Fibroblast of peridontal ligament (primary cell): Measurements from ENCODE around the gene PLEKHA4.
A peak's percentile ranks its signal among the peaks of the same experiment; 100 is the strongest.
"Not testable (repeated sequence)": the region's sequence is repeated elsewhere in the genome, so short reads cannot be mapped to it uniquely, and the experiment has no call there.

ENCODE experiments used
- DNase-seq: peaks from one replicate; pipeline ENCODE4 v3.0.0-alpha.2; 2010; ENCODE audit errors: extremely low read depth

Gene PLEKHA4

DNA sequence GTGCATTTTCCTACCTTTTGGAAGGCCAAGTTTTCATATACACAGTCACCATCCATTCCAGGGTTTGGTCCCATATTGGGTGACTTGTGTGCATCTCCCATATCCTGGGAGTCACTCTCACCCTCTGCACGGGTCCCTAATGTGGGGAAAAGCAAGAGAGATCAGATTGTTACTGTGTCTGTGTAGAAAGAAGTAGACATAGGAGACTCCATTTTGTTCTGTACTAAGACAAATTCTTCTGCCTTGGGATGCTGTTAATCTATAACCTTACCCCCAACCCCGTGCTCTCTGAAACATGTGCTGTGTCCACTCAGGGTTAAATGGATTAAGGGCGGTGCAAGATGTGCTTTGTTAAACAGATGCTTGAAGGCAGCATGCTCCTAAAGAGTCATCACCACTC is 21.1 kb upstream of the PLEKHA4 start:
- not testable (repeated sequence) for DNase-seq

DNA sequence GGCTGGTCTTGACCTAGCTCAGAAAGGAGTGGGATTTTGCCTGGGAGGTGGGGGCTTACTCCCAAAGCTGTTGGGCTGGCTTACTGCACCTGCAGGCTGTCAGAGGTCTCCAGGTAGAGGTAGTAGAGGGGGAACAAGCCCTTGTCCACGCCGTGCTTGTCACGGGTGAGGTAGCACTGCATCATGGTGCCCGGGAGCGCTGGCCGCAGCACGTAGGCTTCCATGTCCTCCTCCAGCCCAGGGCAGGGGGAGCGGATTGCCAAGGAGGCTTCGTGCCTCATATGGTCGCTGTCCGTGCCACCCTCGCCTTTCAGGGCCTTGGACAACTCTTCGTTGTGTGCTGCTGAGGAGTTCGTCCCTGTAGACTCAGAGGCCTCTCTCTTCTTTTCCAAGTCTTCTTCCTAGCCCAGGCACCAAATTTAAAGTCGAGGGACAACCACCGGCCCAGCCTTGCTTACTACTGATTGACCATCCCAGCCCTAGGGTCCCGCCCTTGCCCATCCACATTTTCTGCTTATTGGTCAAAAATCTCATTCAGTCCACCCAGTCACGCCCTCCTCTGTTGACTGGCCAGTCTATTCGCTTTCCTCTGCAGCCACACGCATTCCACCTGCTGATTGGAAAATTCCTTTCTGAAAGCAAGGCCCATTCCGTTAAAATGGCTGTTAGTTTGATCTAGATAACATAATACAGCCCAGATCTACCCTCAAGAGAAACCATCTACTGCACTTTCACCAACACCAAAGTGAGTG is 19.6 kb upstream of the PLEKHA4 start:
- DNase-seq = no peak

GRCh38 chr19:48883726-48884125 is 15.3 kb upstream of the PLEKHA4 start:
- no peak for DNase-seq

GRCh38 chr19:48881741-48882657 is 13.6 kb upstream of the PLEKHA4 start:
- no peak for DNase-seq

DNA sequence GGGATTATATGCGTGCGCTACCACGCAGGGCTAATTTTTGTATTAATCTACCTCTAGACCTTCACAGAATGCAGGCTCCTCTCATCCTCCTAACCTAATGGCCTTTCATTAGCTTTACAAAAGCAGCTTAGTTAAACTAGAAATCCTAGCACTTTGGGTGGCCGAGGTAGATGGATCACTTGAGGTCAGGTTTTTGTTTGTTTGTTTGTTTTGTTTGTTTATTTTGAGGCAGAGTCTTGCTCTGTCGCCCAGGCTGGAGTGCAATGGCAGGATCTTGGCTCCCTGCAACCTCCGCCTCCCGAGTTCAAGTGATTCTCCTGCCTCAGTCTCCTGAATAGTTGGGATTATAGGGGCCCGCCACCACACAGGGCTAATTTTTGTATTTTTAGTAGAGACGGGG is 11.3 kb upstream of the PLEKHA4 start:
- not testable (repeated sequence) for DNase-seq

GRCh38 chr19:48879025-48879637 is 10.7 kb upstream of the PLEKHA4 start:
- DNase-seq = no peak

DNA sequence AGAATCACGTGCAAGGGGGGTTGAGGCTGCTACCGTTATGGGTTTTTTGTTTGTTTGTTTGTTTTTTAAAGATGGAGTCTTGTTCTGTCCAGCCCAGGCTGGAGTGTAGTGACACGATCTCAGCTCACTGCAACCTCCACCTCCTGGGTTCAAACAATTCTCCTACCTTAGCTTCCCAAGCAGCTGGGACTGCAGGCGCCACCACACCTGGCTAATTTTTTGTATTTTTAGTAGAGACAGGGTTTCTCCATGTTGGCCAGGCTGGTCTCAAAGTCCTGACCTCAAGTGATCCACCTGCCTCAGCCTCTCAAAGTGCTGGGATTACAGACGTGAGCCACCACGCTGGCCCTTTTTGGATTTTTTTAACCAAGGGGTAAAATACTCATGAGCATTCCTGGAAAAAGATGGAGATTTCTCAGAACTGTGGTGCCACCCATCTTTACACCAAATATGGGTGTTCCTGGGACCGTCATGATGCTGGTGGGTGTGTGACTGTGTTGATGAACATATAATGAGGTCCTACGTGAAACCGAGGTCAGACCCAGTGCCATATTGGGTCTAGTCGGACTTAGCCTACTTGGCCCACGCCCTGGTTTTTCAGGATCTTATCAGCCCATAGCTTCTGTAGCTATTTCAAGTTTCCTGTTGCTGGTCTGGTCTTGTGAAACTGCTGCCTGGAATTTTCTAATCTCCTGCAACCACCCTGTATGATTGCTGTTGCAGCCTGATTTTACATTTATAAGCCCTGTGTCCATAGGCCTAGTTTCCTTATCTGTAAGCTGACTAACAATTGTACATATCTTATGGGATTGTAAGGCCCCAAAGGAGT is 10.0 kb upstream of the PLEKHA4 start:
- DNase-seq = no peak

- no peak for DNase-seq
Observed at GRCh38 chr19:48877855-48878195, 9.4 kb upstream of the PLEKHA4 start.

- peak; percentile 22 for DNase-seq
Observed at GRCh38 chr19:48876043-48876981, 7.9 kb upstream of the PLEKHA4 start.

DNA sequence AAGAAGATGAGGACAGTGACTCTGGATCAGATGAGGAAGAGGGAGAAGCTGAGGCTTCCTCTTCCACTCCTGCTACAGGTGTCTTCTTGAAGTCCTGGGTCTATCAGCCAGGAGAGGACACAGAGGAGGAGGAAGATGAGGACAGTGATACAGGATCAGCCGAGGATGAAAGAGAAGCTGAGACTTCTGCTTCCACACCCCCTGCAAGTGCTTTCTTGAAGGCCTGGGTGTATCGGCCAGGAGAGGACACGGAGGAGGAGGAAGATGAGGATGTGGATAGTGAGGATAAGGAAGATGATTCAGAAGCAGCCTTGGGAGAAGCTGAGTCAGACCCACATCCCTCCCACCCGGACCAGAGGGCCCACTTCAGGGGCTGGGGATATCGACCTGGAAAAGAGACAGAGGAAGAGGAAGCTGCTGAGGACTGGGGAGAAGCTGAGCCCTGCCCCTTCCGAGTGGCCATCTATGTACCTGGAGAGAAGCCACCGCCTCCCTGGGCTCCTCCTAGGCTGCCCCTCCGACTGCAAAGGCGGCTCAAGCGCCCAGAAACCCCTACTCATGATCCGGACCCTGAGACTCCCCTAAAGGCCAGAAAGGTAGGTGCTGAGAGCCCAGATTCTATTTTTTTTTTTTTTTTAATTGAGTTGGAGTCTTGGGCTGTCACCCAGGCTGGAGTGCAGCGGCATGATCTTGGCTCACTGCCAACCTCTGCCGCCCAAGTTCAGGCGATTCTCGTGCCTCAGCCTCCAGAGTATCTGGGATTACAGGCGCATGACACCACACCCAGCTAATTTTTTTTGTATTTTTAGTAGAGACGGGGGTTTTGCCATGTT is 6.1 kb upstream of the PLEKHA4 start:
- peak; percentile 40 for DNase-seq

DNA sequence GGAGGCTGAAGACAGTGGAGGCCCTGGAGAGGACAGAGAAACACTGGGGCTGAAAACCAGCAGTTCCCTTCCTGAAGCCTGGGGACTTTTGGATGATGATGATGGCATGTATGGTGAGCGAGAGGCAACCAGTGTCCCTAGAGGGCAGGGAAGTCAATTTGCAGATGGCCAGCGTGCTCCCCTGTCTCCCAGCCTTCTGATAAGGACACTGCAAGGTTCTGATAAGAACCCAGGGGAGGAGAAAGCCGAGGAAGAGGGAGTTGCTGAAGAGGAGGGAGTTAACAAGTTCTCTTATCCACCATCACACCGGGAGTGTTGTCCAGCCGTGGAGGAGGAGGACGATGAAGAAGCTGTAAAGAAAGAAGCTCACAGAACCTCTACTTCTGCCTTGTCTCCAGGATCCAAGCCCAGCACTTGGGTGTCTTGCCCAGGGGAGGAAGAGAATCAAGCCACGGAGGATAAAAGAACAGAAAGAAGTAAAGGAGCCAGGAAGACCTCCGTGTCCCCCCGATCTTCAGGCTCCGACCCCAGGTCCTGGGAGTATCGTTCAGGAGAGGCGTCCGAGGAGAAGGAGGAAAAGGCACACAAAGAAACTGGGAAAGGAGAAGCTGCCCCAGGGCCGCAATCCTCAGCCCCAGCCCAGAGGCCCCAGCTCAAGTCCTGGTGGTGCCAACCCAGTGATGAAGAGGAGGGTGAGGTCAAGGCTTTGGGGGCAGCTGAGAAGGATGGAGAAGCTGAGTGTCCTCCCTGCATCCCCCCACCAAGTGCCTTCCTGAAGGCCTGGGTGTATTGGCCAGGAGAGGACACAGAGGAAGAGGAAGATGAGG is 5.3 kb upstream of the PLEKHA4 start:
- peak; percentile 39 for DNase-seq

- DNase-seq = peak; percentile 97
Observed at GRCh38 chr19:48872884-48873475, 4.6 kb upstream of the PLEKHA4 start.

- peak; percentile 98 for DNase-seq
Observed at GRCh38 chr19:48872182-48872883, 3.9 kb upstream of the PLEKHA4 start, which contains the start of gene PPP1R15A. PPP1R15A (plus strand) TSS chr19:48872421; CDS start chr19:48873234, 813 bp downstream.

GRCh38 chr19:48871471-48872181 is 3.2 kb upstream of the PLEKHA4 start:
- DNase-seq = not testable (repeated sequence)

DNA sequence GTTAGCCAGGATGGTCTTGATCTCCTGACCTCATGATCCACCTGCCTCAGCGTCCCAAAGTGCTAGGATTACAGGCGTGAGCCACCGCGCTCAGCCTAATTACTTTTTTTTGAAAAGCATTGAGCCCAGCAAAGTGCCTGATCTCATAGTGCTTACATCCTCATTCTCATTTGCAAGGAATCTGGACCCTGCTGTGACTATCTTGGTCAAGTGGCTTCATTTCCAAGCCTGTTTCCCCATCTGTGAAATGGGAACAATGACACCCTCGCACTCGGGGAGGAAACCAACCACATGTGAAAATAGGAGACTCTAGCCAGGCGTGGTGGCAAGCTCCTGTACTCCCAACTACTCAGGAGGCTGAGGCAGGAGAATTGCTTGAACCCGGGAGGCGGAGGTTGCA is 1.6 kb upstream of the PLEKHA4 start:
- no peak for DNase-seq

DNA sequence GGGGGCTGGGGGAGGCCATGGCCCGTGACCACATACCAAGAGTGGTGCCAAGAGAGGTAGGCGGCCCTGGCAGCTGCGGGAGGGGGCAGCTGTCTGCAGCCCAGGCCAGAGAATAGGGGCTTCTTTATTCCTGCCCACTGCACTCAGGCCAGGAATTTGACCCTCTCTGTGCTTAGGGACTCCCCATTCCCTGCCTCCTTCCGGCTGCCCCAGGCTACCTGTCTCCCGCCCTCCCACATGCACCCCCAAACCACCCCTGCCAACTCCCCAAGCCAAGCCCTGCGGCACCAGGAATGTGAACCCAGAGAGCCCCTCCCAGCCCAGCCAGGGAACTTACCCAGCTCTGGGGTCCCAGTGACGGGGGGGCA is 687 bp downstream of the PLEKHA4 start:
- no peak for DNase-seq
